ENCODE results near the gene TRIM28.

The TRIM28 gene

GRCh38 chr19:58562122-58563033, 18.5 kb downstream of the TRIM28 start:
- Histone ChIP-seq H3K79me1 (ENCODE audit: low read length) (peaks cover 18% of the 10 kb centered on the region), H4K8ac (ENCODE audit: low read depth, low read length) (no peak overlapping the region), H3K36me3 (ENCODE audit: control insufficient read depth in 1 of 2, insufficient read depth in 2 of 2, low read length in 2 of 2) (peaks cover 4 to 9% of the 10 kb centered on the region in 2 experiments), H4K91ac (ENCODE audit: low read depth, low read length) (no peak overlapping the region), H3K9ac (ENCODE audit: low read length) (no peak overlapping the region), H3K18ac (ENCODE audit: low read length) (no peak overlapping the region), H3K4me2 (ENCODE audit: low read length) (peak overlapping the region; percentile 65), H3K4ac (ENCODE audit: low read depth, low read length) (no peak overlapping the region), H3K23ac (ENCODE audit: low read length) (no peak overlapping the region), H2BK120ac (ENCODE audit: insufficient read depth, low read length, poor library complexity) (no peak overlapping the region), H3K14ac (ENCODE audit: low read length) (no peak overlapping the region), H3K9me3 (ENCODE audit: insufficient read depth, low read depth, low read length) (peaks cover 16% of the 10 kb centered on the region), H2AFZ (ENCODE audit: insufficient read depth, low read length, poor library complexity) (no peak overlapping the region), H3K27me3 (ENCODE audit: insufficient read depth, low read length) (peaks cover 17% of the 10 kb centered on the region), H2BK12ac (ENCODE audit: low read length) (no peak overlapping the region), H2BK5ac (ENCODE audit: low read depth, low read length, poor library complexity) (no peak overlapping the region), H2AK5ac (ENCODE audit: low read length) (no peak overlapping the region), H3K4me3 (ENCODE audit: low read depth, low read length) (peak overlapping the region; percentile 38), H4K12ac (ENCODE audit: low read depth, low read length) (no peak overlapping the region), H3K4me1 (ENCODE audit: control insufficient read depth in 1 of 2, insufficient read depth in 2 of 2, low read length in 2 of 2) (peaks cover 13 to 20% of the 10 kb centered on the region in 2 experiments), H3K79me2 (ENCODE audit: control insufficient read depth, insufficient read depth, low read length, poor library complexity) (peaks cover 15% of the 10 kb centered on the region), H3K27ac (ENCODE audit: low read depth, low read length) (no peak overlapping the region)
- WGBS (ENCODE audit: extremely low coverage, insufficient coverage, insufficient read length): no CpG with 5 or more reads among the region's 107 CpGs
- peak in 1 of 2 donors; percentile 34 for DNase-seq

- H3K36me3 ChIP-seq (ENCODE audit: control insufficient read depth in 1 of 2, insufficient read depth in 2 of 2, low read length in 2 of 2): peaks cover 4 to 11% of the 10 kb centered on the region in 2 experiments
- no peak overlapping the region for H4K91ac ChIP-seq (ENCODE audit: low read depth, low read length)
- peaks cover 8% of the 10 kb centered on the region for H3K79me2 ChIP-seq (ENCODE audit: control insufficient read depth, insufficient read depth, low read length, poor library complexity)
- no peak overlapping the region for H3K27ac ChIP-seq (ENCODE audit: low read depth, low read length)
- H2BK12ac ChIP-seq (ENCODE audit: low read length): no peak overlapping the region
- H3K4me1 ChIP-seq (ENCODE audit: control insufficient read depth in 1 of 2, insufficient read depth in 2 of 2, low read length in 2 of 2): peaks cover 12 to 20% of the 10 kb centered on the region in 2 experiments
- H3K18ac ChIP-seq (ENCODE audit: low read length): no peak overlapping the region
- H3K9ac ChIP-seq (ENCODE audit: low read length): no peak overlapping the region
- H3K14ac ChIP-seq (ENCODE audit: low read length): no peak overlapping the region
- H2AFZ ChIP-seq (ENCODE audit: insufficient read depth, low read length, poor library complexity): no peak overlapping the region
- H3K4me2 ChIP-seq (ENCODE audit: low read length): peak overlapping the region; percentile 65
- H3K79me1 ChIP-seq (ENCODE audit: low read length): peaks cover 13% of the 10 kb centered on the region
- H3K9me3 ChIP-seq (ENCODE audit: insufficient read depth, low read depth, low read length): peaks cover 16% of the 10 kb centered on the region
- peaks cover 17% of the 10 kb centered on the region for H3K27me3 ChIP-seq (ENCODE audit: insufficient read depth, low read length)
- H2BK120ac ChIP-seq (ENCODE audit: insufficient read depth, low read length, poor library complexity): no peak overlapping the region
- peak overlapping the region; percentile 26 for H3K4me3 ChIP-seq (ENCODE audit: low read depth, low read length)
- H2AK5ac ChIP-seq (ENCODE audit: low read length): no peak overlapping the region
- H4K8ac ChIP-seq (ENCODE audit: low read depth, low read length): no peak overlapping the region
- no peak overlapping the region for H3K23ac ChIP-seq (ENCODE audit: low read length)
- no peak overlapping the region for H2BK5ac ChIP-seq (ENCODE audit: low read depth, low read length, poor library complexity)
- no CpG with 5 or more reads among the region's 40 CpGs for WGBS (ENCODE audit: extremely low coverage, insufficient coverage, insufficient read length)
- no peak for DNase-seq
- H4K12ac ChIP-seq (ENCODE audit: low read depth, low read length): no peak overlapping the region
- no peak overlapping the region for H3K4ac ChIP-seq (ENCODE audit: low read depth, low read length)
Measured at GRCh38 chr19:58563034-58563573, 19.2 kb downstream of the TRIM28 start.

- Histone ChIP-seq H3K9me3 (ENCODE audit: insufficient read depth, low read depth, low read length) (peaks cover 16% of the 10 kb centered on the region), H3K79me1 (ENCODE audit: low read length) (peaks cover 8% of the 10 kb centered on the region), H4K12ac (ENCODE audit: low read depth, low read length) (no peak overlapping the region), H3K36me3 (ENCODE audit: control insufficient read depth in 1 of 2, insufficient read depth in 2 of 2, low read length in 2 of 2) (peaks cover 4 to 14% of the 10 kb centered on the region in 2 experiments), H3K4me3 (ENCODE audit: low read depth, low read length) (peak overlapping the region; percentile 9), H3K79me2 (ENCODE audit: control insufficient read depth, insufficient read depth, low read length, poor library complexity) (peaks cover 4% of the 10 kb centered on the region), H3K4me2 (ENCODE audit: low read length) (no peak overlapping the region), H2BK5ac (ENCODE audit: low read depth, low read length, poor library complexity) (no peak overlapping the region), H3K27me3 (ENCODE audit: insufficient read depth, low read length) (peaks cover 17% of the 10 kb centered on the region), H2BK12ac (ENCODE audit: low read length) (no peak overlapping the region), H3K18ac (ENCODE audit: low read length) (no peak overlapping the region), H3K4me1 (ENCODE audit: control insufficient read depth in 1 of 2, insufficient read depth in 2 of 2, low read length in 2 of 2) (peaks cover 12 to 20% of the 10 kb centered on the region in 2 experiments), H3K4ac (ENCODE audit: low read depth, low read length) (no peak overlapping the region), H3K9ac (ENCODE audit: low read length) (no peak overlapping the region), H2AK5ac (ENCODE audit: low read length) (no peak overlapping the region), H3K27ac (ENCODE audit: low read depth, low read length) (no peak overlapping the region), H4K91ac (ENCODE audit: low read depth, low read length) (no peak overlapping the region), H2AFZ (ENCODE audit: insufficient read depth, low read length, poor library complexity) (no peak overlapping the region), H4K8ac (ENCODE audit: low read depth, low read length) (no peak overlapping the region), H3K23ac (ENCODE audit: low read length) (no peak overlapping the region), H3K14ac (ENCODE audit: low read length) (no peak overlapping the region), H2BK120ac (ENCODE audit: insufficient read depth, low read length, poor library complexity) (no peak overlapping the region)
- no CpG with 5 or more reads among the region's 6 CpGs for WGBS (ENCODE audit: extremely low coverage, insufficient coverage, insufficient read length)
- no peak for DNase-seq
Measured at GRCh38 chr19:58563823-58564222, 20.0 kb downstream of the TRIM28 start.

GRCh38 chr19:58566989-58567388, 23.1 kb downstream of the TRIM28 start:
- Histone ChIP-seq H3K4me1 (ENCODE audit: control insufficient read depth in 1 of 2, insufficient read depth in 2 of 2, low read length in 2 of 2) (peaks cover 8 to 16% of the 10 kb centered on the region in 2 experiments), H3K27me3 (ENCODE audit: insufficient read depth, low read length) (peaks cover 15% of the 10 kb centered on the region), H3K27ac (ENCODE audit: low read depth, low read length) (no peak overlapping the region), H4K91ac (ENCODE audit: low read depth, low read length) (no peak overlapping the region), H3K4me3 (ENCODE audit: low read depth, low read length) (no peak overlapping the region), H2BK5ac (ENCODE audit: low read depth, low read length, poor library complexity) (no peak overlapping the region), H2BK12ac (ENCODE audit: low read length) (no peak overlapping the region), H3K79me2 (ENCODE audit: control insufficient read depth, insufficient read depth, low read length, poor library complexity) (no peaks in the 10 kb centered on the region), H3K4ac (ENCODE audit: low read depth, low read length) (no peak overlapping the region), H2BK120ac (ENCODE audit: insufficient read depth, low read length, poor library complexity) (no peak overlapping the region), H3K23ac (ENCODE audit: low read length) (no peak overlapping the region), H2AFZ (ENCODE audit: insufficient read depth, low read length, poor library complexity) (no peak overlapping the region), H3K9me3 (ENCODE audit: insufficient read depth, low read depth, low read length) (peaks cover 14% of the 10 kb centered on the region), H3K14ac (ENCODE audit: low read length) (no peak overlapping the region), H3K4me2 (ENCODE audit: low read length) (no peak overlapping the region), H3K9ac (ENCODE audit: low read length) (no peak overlapping the region), H4K12ac (ENCODE audit: low read depth, low read length) (no peak overlapping the region), H3K79me1 (ENCODE audit: low read length) (no peaks in the 10 kb centered on the region), H3K36me3 (ENCODE audit: control insufficient read depth in 1 of 2, insufficient read depth in 2 of 2, low read length in 2 of 2) (peaks cover 24 to 42% of the 10 kb centered on the region in 2 experiments), H3K18ac (ENCODE audit: low read length) (no peak overlapping the region), H2AK5ac (ENCODE audit: low read length) (no peak overlapping the region), H4K8ac (ENCODE audit: low read depth, low read length) (no peak overlapping the region)
- DNase-seq: no peak
- WGBS (ENCODE audit: extremely low coverage, insufficient coverage, insufficient read length): no CpG with 5 or more reads among the region's 5 CpGs

All from trophoblast cell (in vitro differentiated cells and primary cell).